ENCODE measurements around the gene ST6GALNAC2.

ST6GALNAC2 gene

DNA sequence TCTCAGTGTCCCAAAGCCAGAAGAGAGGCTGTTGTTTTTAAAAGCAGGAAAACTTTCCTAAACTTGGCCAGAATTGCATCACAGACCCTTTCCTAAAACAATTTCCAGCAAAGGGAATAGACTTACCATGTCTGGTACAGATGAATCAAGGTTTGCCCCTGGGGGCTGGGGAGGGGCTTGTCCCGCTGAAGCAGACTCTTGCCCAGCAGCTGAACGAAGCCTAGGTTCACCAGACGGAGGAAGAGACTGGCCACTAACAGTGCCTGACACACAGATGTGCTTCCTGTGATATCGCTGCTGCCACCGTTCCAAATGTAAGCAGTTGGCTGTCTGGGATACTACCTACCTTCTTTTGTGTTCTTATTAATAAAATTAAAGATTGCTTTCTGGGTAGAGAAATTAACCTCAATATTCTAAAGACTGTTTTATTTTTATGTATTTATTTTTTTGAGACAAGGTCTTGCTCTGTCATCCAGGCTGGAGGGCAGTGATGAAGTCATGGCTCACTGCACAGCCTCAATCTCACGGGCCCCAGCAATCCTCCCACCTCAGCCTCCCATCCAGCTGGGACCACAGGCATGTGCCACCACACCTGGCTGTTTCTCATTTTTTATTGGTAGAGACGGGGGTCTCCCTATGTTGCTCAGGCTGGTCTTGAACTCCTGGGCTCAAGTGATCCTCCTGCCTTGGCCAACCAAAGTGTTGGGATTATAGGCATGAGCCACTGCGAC lies 32.3 kb downstream of the ST6GALNAC2 start:
- DNase-seq: no peak

DNA sequence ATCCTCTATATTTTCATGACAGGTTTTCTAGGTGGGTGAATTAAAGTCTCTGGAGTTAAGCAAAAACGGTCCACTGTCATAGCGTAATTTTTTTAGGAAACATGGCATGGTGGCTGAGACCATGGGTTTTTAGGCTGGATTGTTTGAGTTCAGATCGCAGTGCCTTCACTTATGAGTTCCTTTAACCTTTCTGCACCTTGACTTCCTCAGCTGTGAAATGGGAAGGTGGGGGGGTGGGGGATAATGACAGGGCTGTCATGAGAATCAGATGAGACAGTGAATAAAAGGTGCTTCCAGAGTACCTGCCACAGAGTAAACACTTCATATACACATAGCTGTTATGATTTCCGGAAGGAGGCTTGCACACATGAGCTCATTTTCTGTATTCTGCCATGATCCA lies 34.0 kb downstream of the ST6GALNAC2 start:
- DNase-seq: no peak

DNA sequence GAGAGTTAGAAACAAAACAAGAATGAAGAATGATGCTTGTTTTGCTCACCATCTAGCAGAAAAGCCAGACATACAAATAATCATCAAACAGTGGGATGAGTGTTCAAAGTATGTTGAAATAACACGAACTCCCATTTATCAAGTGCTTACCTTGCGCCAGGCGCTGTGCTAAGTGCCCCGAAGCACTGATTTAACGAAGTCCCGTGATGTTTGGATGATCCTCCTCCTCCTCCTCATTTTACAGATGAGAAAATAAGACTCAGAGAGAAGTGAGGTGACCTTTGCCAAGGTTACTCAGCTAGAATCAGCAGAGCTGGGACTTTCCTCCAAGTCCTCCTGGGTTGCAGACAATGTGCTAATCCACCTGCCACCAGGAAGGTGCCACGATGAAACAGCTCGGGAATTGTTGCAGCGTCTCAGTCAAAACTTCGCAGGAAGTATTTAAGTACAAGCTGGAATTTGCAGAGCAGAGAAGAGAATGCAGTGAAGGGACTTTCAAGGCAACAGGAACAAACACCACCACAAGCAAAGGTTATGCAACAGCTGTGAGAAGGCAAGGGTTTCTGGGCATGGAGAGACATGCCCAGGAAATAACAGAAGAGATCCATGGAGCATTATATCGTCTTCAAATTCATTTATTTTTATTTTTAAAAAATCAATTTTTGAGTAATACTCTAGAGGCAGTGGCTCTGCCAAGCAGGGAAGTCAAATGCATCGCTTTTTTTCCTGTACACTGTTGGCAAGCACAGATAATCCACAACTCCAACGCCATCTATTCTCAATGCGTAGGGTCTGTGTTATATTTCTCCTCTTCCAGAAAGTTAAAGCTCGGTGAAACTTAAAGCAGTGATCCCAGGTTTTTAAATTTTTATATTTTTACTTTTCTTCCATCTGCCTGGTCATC lies 34.7 kb downstream of the ST6GALNAC2 start:
- DNase-seq: no peak

DNA sequence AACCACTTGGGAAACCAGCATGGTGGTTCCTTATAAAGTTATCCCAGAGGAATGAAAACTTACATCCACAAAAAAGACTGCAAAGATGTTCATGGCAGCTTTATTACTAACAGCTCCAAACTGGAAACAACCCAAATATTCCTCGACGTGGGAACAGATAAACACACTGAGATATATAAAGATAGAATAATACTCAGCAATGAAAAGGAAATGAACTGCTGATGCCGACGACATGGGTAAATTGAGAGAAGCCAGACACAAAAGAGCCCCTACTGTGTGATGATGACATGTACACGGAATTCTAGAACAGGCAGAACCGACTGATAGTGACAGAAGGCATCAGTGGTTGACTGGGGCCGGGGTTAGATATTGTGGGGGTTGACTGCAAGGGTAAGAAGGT lies 36.1 kb downstream of the ST6GALNAC2 start:
- DNase-seq: no peak

DNA sequence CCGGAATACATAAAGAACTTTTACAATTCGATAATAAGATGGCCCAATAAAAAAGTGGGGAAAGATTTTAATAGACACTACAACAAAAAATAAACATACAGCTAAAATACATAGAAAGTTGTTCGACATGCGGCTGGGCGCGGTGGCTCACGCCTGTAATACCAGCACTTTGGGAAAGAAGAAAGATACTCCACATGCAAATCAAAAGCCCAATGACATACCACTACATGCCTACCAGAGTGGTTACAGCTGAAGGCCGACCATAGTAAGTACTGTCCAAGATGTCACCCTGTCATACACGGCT lies 36.5 kb downstream of the ST6GALNAC2 start:
- DNase-seq: no peak

DNA sequence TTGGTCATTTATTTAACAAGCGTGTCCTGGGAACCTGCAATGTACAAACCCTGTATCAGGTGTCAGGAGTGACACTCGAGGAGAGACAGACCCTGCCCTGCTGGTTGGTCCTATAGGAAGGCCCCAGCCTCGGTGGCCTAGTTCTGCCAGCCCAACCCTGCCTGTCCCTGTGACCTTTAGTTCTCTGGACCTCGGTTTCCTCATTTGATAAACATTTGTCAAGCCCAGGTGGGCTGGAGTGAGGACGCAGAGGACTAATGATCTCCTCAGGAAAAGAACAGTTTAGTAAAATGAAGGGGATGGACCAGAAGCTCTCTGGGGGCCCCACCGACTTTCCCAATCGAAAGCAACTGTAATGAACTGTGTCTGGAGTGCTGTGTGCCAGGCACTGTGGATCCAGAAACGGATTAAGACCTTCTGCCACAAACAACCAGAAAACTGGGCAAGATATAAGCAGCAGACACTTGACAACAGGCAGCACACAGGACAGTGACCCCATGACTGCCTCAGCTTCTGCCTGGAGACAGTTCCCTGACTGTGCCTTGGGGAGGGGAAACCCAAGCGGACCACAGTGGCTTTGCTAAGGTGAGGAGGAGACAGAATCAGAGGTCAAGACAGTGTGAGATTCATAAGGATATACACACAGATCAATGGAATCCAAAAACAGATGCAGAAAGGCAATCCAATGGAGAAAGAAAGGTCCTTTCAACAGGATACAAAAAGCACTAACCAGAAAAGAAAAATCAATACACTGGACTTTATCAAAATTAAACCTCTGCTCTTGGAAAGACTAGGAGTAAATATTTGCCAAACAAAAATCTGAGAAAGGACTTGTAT lies 37.1 kb downstream of the ST6GALNAC2 start:
- no peak for DNase-seq

DNA sequence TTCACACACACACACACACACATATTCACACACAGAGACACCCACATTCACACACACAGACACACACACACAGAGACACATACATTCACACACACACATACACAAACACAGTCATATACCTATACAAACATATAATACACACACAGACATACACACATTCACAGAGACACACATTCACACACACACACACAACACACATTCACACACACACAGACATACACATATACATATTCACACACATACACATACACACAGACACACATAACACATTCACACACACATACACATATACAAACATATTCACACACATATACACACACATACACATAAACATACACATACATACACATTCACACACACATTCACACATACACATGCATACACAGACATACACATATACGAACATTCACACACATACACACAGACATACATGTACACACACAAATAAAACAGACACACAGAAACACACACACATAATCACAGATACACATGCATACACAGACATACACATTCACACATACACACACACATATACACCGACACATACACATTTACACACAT lies 37.9 kb downstream of the ST6GALNAC2 start:
- no peak for DNase-seq

DNA sequence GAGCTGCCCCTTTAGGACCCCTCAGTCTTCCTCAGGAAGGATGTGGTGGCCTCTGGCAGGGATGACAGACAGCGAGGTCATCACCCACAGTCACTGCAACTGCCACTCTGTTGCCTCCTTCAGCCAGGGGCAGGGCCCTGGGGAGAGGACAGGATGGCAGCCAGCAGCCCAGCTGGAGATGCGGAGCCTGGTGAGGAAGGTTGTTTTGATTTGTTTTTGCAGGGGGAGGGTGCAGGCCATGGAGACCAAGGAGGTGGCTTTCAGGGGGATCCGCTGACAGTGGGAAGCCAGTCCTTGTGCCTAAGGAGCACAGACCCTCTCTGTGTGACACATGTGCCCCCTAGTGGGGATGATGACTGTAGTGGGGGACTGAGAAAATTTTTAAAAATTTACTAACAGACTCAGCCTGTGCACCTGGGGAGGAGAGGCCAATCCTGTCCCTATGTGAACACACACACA lies 38.4 kb downstream of the ST6GALNAC2 start:
- peak; percentile 79 for DNase-seq

DNA sequence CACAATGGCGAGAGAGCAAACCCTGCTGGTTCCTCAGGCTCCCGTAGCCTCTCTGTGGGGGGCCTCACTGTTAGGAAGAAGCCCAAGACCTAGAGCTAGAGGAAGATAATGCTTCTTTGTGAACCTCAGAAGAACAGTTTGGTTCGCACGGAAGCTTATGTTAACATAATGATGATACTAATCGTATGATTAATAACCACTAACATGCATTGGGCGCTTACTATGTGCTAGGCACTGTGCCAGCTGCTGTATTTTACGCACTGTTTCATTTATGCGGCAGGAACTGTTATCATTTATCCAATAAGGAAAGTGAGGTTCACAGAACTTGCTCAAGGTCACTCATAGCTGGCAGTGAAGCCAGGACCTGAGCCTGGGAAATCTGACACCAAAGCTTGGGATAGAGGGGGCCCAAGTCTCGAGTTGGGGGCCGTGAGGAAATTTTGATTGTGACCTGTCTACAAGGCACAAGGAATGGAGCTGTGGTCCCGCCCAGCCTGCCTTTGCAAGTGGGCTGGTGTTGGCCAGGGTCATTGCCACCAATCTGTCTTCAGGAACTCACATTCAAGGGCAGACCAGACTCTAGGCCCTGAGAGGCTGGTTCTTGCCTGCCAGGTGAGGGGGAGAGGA lies 39.0 kb downstream of the ST6GALNAC2 start:
- DNase-seq: no peak

DNA sequence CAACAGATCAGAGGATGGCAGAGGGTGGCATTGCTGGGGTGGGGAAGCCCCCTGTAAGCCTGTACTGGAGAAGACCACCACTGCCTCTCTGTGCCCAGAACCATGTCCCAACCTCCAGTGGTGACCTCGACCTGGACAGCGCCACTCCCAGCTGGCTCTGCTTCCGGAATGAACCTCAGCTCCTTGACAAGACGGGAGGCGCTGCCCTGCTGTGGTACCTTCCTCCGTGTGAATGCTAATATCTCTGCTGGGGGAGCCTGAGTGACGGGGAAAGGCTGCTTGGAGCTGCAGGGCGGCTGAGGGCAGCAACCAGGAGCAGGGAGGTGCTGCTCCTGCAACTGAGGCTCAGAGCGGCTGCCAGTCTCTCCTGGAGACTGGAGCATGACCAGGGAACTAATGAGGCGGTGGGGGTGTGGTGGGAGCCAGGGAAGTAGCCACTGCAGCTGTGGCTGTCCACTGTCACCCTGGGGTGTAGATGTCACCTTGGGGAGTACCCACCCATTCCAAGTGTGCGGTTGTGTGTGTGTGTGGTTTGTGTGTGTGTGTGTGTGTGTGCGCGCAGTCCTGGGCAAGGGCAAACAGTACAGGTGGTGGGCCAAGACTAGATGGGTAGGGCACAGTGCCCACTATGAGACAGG lies 39.6 kb downstream of the ST6GALNAC2 start:
- DNase-seq: no peak

DNA sequence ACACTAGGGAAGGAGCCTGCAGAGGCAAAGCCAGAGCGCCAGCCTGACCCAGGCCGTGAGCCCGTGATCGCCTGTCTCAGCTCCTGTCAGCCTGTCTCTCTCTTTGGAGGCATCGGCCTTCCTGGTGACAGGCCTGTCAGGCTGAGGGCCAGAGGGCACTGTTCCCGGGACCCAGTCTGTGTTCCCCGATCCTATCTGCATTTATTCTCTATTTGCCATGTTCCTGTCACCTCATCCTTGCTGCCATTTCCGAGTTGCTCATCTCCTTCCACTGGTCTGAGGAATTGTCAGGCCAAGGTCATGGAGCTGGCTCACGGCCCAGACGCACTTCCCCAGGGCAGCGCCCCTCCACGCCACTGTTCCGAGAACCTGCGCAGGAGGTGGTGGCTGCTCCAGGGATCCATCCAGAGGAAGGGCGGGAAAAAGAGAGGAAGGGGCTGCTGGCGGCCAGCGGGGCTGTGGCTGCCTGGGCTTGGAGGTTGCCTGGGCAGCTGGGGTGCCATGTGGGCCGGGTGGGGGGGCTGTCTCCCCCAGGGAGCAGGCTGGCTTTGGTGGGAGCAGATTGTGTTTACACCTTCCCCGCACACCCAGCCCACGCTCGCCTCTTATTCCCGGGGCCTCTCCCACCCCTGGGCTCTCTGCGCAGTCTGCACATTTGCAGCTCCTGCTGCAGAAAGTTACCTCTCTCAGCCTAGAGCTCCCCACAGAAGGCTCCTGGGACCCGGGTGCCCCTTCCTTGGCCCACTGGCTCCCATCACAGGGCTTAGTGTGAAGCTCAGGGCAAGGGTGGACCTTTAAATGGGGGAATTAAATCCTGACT lies 40.9 kb downstream of the ST6GALNAC2 start:
- DNase-seq: no peak

DNA sequence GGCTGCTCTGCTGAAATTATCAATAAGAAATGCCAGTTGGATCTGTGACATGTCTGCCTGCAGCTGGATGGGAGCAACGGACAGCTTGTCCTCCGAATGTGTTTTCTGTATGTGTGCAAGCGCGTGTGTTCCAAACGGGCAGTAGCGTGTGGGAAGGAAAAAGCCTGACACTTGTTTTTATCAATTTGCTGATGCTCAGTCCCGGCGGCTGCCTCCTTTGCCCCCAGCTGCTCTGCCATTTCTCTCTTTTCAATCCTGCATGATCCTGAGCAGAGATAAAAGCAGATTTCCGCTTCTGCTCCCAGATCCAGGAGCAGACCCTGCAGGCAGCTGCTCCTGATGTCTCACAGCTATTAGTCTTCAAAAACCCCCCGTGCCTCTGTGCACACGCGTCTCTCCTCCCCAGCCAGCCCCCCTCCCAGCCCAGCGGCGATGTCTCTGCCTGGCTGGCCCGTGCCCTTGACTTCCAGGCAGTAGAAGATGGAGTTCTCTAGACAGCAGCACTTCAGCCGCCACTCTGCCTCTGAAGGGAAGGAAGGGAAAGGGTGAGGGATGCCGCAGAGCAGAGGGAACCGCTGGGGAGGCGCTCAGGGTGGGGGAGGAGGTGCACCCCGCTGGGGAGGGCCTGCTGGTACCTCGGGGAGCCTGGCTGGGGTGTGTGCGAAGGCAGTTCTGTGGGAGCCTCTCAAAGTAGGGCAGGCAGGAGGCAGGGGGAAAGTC lies 41.7 kb downstream of the ST6GALNAC2 start:
- DNase-seq: no peak

DNA sequence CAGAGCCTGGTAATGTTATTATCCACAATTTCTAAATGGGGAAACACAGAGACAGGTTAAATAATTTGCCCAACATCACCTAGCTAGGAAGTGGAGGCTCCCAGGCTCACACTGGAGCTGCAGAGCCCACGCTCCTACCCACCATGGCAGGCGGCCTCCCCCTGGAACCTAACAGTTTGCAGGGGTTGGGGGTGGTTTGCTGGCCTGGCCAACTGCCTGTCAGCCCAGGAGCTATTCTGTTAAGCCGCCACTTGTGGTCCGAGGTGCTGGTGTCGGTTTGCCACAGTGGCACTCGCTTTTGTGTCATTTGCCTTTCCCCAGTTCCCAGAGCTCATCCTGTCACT lies 42.2 kb downstream of the ST6GALNAC2 start:
- DNase-seq: no peak

DNA sequence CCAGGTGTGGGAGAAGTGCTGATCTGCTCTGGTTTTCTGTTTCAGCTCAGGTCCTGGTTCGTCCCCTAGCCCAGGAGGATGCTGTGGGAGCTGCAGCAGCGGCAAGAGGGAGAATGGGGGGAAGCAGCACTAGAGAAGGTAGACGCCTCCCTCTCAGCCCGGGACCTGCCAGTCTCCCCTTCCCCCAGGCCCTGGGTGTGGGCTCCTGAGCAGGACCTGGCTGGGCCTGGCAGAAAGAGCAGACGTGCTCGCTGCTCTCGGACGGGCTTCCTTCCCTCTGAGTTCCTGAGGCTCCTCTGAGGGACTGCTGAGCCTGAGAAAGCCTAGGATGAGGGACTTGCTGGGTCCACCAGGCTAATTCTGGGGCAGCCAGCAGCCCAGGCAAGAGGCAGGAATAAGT lies 42.7 kb downstream of the ST6GALNAC2 start:
- no peak for DNase-seq

DNA sequence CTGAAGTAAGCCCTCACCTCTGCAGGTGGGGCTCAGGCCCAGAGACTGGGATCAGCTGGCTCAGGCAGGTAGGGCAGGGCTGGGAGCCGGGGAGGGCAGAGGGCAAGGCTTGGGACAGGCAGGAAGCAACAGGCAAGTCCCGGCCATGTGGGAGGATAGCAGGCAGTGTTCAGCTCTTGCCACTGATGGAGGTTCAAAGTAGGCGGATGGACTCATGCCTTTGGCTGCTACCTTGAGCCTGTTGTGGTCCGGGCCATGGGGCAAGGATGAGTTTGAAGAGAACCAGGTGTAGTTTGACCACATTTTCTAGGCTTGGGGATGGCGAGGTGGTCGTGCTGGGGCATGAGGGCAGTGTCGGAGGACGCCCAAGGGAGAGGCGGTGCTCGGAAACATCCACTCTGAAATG lies 43.1 kb downstream of the ST6GALNAC2 start:
- no peak for DNase-seq

DNA sequence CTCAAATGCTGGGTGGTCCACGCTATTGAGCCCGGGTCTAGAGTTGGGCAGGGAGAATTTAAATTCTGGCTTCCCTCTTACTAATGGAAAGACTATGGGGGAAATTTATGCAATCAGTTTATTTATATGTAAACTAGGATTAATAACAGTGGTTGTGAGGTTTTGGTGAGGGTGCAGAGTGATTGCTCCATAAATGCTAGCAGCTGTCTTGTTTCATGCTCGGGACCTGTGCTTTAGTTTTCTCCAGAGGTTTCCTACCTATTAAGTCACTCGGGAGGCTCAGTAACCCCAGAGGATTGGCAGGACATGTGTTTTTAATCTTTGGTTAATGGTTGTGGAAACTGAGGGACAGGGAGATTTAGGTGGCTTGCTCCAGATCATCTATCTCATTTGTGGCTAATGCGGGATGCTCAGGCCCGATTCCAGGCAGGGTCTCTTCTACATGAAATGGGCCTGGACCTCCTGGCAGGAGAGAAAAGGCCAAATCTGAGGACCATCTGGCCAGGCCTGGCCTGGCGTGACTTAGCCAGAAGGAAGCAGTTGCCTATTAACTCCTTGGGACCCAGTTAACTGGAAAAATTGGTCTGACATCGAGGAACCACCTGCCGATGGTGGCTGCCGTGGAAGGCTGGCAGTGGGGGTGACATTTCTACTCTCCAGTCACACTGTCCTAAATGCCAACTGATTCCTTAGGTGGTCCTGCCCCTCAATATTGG lies 43.8 kb downstream of the ST6GALNAC2 start:
- no peak for DNase-seq

DNA sequence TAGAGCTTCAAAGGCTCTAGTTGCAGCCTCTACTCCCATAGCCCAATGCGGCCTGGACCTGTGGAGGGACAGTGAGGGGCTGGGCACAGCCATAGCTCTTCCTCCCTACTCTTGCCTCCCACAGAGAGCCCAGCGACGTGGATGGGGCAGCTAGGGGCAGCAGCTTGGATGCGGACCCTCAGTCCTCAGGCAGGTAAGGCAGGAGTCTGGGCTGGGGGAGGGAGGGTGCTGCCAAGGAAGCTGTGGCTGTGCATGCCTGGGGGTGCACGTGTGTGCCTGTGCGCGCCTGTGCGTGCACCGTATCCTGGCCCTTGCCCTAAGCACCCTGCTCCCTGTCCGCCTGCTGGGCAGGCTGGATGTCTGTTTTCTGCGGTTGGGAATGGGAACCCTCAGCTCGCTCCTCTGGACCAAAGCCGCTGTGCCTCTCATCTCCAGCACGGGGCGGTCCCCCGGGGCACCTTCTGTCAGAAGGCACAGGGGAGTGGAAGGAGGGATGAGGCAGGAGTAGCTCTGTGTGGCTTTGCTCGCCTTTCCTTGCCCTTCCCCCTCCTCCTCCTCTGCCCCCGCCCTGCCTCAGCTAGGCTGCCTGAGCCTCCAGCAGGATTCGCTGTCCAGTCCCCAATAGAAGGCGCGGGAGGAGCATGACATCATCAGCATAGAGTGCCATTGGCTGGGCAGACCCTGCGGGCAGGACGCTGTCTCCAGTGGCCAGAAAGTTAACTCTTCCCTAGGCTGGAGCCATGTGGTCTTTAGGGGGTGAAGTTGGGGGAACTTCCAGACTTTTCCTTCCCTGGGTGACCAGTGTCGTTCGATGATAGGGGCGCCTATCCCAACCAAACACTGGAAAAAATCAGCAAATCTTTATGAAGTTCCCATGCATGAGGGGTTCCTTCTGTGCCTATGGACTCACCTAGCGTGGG lies 45.0 kb downstream of the ST6GALNAC2 start:
- peak; percentile 39 for DNase-seq

DNA sequence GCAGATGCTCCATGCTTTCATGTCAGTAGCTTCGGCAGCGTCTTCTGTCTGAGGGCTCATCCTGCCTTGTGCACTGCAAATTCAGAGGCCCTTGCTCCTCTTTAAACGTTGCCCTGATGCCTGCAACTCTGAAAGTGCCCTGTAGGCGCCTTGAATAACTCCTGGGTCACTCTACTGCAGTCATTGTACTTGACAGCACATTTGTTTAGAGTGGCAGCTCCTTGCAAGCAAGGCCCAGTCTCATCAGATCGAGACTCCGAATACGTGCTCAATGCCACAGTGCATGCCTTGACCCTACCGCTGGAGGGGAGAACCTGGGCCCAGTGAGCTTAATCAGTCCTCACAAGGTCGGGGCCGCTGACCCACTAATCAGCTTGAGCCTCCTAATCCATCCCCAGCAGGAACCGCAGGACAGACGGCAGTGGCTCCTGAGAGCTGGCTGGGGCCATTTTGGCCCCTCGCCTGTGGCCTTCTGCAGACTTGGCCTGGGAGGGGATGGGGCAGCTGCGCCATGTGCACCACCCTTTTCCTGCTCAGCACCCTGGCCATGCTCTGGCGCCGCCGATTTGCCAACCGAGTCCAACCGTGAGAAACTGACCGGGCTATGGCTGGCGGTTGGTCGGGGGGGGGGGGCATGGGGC lies 45.9 kb downstream of the ST6GALNAC2 start, which contains the start of gene PRCD:
PRCD (plus strand) TSS at position 414 of the 641 bp plus-strand sequence; CDS start at position 512, 98 bp downstream.
- no peak for DNase-seq
